Ishikawa (cell line): ENCODE data around the gene DACT1.

Experiments used
- CREB1 ChIP-seq: IDR thresholded peaks from 2 replicates; pipeline ENCODE4 v1.6.1; 2012; ENCODE audit warnings: low read depth
- EGR1 ChIP-seq: IDR thresholded peaks from 2 replicates; pipeline ENCODE4 v1.6.1; 2012
- EP300 ChIP-seq: IDR thresholded peaks from 2 replicates; pipeline ENCODE4 v1.6.1; 2012; ENCODE audit warnings: borderline replicate concordance
- FOXM1 ChIP-seq: IDR thresholded peaks from 2 replicates; pipeline ENCODE4 v1.6.1; 2012; ENCODE audit warnings: low read depth, borderline replicate concordance
- NFIC ChIP-seq: IDR thresholded peaks from 2 replicates; pipeline ENCODE4 v1.6.1; 2012
- RAD21 ChIP-seq: IDR thresholded peaks from 2 replicates; pipeline ENCODE4 v1.6.1; 2012; ENCODE audit warnings: low read depth
- TAF1 ChIP-seq: IDR thresholded peaks from 2 replicates; pipeline ENCODE4 v1.6.1; 2012; ENCODE audit warnings: low read depth, mild to moderate bottlenecking
- TCF12 ChIP-seq: IDR thresholded peaks from 2 replicates; pipeline ENCODE4 v1.6.1; 2012; ENCODE audit warnings: low read depth
- TEAD4 ChIP-seq: IDR thresholded peaks from 2 replicates; pipeline ENCODE4 v1.6.1; 2012
- YY1 ChIP-seq: IDR thresholded peaks from 2 replicates; pipeline ENCODE4 v1.6.1; 2012; ENCODE audit warnings: low read depth
- ZBTB7A ChIP-seq: IDR thresholded peaks from 2 replicates; pipeline ENCODE4 v1.6.1; 2012; ENCODE audit warnings: low read depth
- TF ChIP-seq, protein P1 (sequence below): IDR thresholded peaks from 2 replicates; pipeline ENCODE4 v1.6.1; 2012
- TF ChIP-seq, protein P2 (sequence below): IDR thresholded peaks from 2 replicates; pipeline ENCODE4 v1.6.1; 2012
- TF ChIP-seq, protein P3 (sequence below): IDR thresholded peaks from 2 replicates; pipeline ENCODE4 v1.6.1; 2012; ENCODE audit warnings: low read depth, mild to moderate bottlenecking

Gene DACT1

DNA sequence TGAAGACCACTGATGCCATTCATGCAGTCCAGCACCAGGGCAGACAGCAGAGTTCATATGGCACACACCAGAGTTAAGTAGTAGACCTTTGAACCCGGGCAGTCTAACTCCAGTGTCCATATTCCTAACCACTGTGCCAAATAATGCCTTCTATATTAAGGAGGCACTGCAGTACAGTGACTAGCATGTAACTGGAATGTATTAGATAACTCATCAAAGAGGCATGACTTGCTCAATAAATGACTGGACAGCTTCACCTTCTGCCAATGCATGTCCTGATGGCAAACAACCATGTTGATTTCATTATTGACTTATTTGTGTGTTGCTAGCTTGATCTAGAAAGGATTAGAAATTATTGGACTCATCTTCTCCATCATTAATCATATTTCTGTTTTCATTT, 40.2 kb downstream of the DACT1 start:
- TF ChIP-seq TEAD4: no peak
- no peak for TF ChIP-seq NFIC
- no peak for TF ChIP-seq YY1
- TF ChIP-seq EGR1: no peak
- TF ChIP-seq TCF12: no peak
- no peak for TF ChIP-seq CREB1
- no peak for TF ChIP-seq TAF1
- TF ChIP-seq, protein P1, sequence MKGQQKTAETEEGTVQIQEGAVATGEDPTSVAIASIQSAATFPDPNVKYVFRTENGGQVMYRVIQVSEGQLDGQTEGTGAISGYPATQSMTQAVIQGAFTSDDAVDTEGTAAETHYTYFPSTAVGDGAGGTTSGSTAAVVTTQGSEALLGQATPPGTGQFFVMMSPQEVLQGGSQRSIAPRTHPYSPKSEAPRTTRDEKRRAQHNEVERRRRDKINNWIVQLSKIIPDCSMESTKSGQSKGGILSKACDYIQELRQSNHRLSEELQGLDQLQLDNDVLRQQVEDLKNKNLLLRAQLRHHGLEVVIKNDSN: no peak
- TF ChIP-seq, protein P2, sequence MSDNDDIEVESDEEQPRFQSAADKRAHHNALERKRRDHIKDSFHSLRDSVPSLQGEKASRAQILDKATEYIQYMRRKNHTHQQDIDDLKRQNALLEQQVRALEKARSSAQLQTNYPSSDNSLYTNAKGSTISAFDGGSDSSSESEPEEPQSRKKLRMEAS: no peak

DNA sequence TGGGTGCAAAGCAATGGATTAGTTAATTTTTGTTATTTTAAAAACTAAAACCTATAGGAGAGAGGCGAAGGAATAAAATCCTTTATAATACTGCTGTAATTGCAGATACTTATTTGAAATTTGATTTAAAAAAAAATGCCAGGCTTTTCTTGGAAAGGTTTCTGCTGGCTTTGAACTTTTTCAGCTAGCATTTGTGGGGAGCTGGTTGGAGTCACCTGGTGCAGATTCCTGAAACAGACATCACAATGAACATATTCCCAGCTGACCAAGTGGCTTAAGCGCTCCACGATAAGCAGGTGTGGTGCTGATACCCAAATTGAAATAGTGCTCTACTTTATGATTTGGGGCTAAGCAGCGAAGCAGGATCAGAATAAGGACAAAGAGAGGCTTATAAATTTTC, 42.9 kb downstream of the DACT1 start:
- no peak for TF ChIP-seq RAD21
- no peak for TF ChIP-seq ZBTB7A
- TF ChIP-seq TAF1: no peak
- no peak for TF ChIP-seq FOXM1
- no peak for TF ChIP-seq CREB1
- TF ChIP-seq, protein P3, sequence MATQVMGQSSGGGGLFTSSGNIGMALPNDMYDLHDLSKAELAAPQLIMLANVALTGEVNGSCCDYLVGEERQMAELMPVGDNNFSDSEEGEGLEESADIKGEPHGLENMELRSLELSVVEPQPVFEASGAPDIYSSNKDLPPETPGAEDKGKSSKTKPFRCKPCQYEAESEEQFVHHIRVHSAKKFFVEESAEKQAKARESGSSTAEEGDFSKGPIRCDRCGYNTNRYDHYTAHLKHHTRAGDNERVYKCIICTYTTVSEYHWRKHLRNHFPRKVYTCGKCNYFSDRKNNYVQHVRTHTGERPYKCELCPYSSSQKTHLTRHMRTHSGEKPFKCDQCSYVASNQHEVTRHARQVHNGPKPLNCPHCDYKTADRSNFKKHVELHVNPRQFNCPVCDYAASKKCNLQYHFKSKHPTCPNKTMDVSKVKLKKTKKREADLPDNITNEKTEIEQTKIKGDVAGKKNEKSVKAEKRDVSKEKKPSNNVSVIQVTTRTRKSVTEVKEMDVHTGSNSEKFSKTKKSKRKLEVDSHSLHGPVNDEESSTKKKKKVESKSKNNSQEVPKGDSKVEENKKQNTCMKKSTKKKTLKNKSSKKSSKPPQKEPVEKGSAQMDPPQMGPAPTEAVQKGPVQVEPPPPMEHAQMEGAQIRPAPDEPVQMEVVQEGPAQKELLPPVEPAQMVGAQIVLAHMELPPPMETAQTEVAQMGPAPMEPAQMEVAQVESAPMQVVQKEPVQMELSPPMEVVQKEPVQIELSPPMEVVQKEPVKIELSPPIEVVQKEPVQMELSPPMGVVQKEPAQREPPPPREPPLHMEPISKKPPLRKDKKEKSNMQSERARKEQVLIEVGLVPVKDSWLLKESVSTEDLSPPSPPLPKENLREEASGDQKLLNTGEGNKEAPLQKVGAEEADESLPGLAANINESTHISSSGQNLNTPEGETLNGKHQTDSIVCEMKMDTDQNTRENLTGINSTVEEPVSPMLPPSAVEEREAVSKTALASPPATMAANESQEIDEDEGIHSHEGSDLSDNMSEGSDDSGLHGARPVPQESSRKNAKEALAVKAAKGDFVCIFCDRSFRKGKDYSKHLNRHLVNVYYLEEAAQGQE: no peak
- TF ChIP-seq TEAD4: no peak

DNA sequence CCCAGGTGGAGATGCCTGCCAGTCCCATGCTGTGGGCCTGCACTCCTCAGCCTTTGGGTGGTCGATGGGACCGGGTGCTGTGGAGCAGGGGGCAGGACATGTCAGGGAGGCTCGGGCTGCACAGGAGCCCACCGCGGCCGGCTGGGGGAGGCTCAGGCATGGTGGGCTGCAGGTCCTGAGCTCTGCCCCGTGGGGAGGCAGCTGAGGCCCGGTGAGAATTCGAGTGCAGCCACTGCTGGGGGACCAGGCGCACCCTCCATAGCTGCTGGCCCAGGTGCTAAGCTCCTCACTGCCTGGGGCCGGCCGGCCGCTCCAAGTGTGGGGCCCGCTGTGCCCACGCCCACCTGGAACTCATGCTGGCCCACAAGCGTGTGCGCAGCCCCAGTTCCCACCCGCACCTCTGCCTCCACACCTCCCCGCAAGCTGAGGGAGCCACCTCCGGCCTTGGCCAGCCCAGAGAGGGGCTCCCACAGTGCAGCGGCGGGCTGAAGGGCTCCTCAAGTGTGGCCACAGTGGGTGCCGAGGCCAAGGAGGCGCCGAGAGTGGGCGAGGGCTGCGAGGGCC, 49.6 kb downstream of the DACT1 start:
- TF ChIP-seq, protein P1: no peak
- no peak for TF ChIP-seq ZBTB7A

DNA sequence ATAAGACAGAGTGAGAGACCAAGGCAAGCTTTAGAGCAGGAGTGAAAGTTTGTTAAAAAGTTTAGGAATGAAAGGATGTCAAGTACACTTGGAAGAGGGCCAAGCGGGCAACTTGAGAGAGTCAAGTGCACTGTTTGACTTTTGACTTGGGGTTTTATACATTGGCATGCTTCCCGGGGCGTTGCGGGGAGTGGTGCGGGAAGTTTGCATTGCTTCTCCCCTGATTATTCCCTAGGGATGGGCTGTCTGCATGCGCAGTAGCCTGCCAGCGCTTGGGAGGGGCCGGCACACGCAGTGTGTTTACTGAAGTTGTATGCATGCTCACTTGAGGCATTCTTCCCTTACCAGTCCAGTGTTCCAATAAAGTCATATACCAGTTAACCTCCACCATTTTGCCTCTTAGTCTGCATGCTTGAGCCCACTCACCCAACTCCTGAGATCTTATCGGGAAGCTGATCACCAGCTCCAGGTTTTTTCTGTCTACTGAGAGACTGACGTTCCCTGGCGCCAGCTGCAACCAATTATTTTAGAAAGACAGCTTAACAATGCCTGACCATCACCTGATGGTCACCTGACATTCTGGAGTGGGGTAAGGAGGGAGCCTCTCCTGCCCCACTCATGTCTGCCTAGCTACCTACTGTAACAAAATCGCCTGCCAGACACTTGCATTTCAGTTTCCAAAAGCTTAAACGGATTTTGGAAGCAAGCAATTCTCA, 53.2 kb downstream of the DACT1 start:
- TF ChIP-seq EP300: no peak
- no peak for TF ChIP-seq CREB1
- TF ChIP-seq, protein P3: no peak

DNA sequence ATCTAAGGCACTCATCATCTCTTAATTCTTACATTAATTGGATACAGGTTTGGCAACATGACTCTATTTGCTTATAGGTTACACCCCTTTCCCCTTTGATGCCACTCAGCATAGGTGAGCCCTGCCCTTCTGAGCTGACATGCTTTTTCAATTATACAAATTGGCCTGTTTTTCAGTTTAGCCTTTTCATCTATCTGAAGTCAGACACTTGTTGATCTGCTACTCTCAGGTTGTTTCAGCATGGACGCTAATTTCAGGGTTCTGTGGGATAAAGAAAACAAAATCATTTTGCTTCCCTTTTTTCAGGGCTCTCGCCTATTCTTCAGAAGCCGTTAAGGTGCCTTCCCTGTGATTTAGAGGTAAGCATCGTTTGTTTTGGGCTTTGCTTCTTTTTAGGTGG, 55.3 kb downstream of the DACT1 start:
- TF ChIP-seq TCF12 (no peak), CREB1 (no peak), EGR1 (no peak), EP300 (no peak), TAF1 (no peak)
- TF ChIP-seq, protein P3: no peak
- TF ChIP-seq, protein P2: no peak

DNA sequence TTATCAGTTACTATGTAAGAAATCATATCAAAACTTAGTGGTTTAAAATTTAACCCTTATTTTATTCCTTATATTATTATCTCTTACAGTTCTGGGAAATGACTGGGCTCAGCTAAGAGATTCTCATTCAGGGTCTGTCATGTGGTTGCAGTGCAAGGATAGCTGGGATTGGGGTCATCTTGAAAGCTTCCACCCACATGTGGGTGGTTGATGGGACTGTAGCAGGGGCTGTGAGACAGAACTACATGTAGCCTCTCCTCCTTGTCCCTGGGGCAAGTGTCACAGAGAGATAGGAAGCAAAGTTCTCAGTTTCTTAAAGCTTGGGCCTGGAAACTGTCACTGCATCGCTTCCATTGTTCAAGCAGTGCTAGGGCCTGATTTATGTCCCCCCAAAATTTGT, 57.8 kb downstream of the DACT1 start:
- TF ChIP-seq YY1 (no peak), RAD21 (no peak), TCF12 (no peak), TEAD4 (no peak), FOXM1 (no peak), CREB1 (no peak)
- TF ChIP-seq, protein P2: no peak
